Activated CD4-positive, CD25-positive, alpha-beta regulatory T cell treated with anti-CD3 and anti-CD28 coated beads, Interleukin-2, amount 50 U/mL, for 72 hours (primary cell): ENCODE measurements around the gene FREM3.
"Not testable (repeated sequence)": the region's sequence is repeated elsewhere in the genome, so short reads cannot be mapped to it uniquely, and the experiment has no call there.

Experiments
- DNase-seq: peaks from one replicate; pipeline ENCODE4 v3.0.0; 2021

Gene FREM3

DNA sequence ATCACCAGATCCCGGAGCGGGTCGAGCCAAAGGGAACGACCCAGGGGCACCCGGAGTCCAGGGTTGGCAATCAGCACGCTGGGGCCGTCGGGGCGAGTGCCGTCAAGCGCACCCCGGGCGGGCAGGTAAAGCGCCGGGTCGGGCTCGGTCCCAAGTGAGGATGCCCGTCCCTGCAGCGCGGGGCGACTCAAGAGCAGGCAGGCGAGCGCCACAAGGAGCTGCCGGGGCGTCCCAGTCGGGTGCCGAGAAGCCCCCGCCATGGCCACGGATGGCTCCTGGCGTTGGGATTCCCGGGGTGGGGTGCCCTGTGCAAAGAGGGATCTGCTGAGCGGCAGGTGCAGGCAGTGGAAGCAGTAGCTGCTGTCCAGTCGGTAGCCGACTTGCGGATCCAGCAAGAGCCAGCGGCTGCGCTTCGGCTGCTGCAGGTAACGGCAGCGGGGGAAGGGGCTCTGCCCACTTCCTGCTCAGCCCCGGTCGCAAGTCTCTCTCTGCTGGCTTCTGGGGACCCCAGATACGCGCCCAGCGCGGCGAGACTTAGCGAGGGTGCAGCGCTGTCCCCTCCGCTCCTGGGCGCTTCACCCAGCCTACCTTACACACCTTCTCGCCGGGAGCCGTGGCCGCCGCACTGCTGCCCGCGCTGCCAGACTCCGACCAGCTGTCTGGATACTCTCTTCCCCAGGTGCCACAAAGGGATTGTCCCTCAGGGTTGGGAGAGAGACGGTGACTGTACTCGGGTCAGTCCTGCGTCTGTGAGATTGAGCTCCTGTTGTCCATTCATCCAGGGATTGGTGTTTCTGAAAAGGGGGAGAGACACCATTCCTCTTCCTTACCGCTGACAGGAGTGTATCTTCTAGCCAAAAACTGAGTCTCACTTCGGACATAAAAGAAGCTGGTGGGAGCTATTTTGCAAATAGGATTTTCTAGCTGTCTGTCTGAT, at the start of gene FREM3:
TSS of gene FREM3 (minus strand) at position 260 of the 937 bp plus-strand sequence. CDS start at position 260, 0 bp downstream.
- peak; percentile 32 for DNase-seq

DNA sequence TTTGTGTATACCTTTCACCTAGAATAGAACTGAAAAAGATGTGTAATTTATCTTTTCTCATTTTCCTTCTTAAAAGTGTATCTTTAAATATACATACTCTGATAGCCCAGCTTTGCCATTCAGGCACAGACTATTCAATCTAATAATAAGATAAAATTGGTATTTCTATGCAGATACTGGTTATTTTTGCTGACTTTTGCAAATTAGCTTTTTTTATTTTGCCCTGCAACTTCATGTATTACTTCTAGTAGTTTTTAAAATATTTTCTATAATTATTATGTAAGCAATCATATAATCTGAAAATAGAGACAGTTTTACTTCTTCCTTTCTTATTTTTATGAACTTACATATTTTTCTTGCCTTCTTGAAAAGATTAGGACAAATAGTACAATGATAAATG, 45.4 kb upstream of the FREM3 start:
- DNase-seq: no peak

DNA sequence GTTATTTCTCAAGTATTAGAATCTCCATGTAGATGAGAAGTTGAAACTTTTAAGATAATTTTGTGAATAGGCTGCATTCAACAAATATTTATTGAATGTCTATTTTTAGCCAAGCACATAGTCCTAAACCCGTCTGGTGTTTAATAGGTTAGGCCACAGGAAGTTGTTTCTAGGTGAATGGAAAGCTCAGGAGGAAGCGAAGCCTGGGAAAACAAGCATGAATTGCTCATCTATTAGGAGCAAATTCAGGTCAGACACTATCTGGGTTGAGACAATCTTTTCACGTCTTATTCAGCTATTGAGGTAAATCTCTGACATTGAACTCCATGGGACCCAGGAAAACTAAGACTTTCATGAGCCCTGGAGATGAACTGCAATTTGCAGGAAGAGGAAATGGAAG, 43.1 kb upstream of the FREM3 start:
- no peak for DNase-seq

DNA sequence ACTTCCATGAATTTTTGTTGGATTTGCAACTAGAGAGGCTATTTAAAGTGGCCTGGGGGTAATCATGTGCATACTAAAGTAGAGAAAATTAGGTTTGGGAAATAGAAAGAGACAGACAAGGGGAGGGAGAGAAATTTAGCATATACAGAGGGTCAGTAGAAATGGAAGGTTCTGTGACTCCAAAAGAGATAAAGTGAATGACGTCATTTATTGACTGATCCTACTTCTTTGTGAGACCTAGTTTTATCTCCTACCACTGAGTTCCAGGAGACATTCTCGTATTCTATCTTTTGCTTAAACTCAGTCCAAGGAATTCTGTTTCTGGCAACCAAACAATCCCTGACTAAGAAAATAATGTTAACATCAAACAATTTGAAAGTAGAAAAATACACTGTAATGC, 42.4 kb upstream of the FREM3 start:
- no peak for DNase-seq

DNA sequence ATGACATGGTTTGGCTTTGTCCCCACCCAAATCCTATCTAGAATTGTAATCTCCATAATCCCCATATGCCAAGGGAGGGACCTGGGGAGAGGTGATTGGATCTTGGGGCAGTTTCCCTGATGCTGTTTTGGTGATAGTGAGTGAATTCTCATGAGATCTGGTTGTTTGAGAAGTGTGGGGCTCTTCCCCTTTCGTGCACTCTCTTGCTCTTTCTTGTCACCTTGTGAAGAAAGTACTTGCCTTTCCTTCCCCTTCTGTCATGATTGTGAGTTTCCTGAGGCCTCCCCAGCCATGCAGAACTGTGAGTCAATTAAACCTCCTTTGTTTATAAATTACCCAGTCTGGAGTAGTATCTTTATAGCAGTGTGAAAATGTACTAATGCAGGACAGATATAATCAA, 36.4 kb upstream of the FREM3 start:
- DNase-seq: no peak

DNA sequence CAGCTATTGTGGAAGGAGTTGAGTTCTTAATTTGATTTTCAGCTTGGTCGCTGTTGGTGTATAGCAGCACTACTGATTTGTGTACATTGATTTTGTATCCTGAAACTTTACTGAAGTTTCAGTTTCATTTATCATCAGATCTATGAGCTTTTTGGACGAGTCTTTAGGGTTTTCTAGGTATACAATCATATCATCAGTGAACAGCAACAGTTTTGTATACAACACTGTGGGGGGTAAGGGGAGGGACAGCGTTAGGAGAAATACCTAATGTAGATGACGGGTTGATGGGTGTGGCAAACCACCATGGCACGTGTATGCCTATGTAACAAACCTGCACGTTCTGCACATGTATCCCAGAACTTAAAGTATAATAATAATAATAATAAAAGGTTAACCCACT, 35.6 kb upstream of the FREM3 start:
- DNase-seq: not testable (repeated sequence)

DNA sequence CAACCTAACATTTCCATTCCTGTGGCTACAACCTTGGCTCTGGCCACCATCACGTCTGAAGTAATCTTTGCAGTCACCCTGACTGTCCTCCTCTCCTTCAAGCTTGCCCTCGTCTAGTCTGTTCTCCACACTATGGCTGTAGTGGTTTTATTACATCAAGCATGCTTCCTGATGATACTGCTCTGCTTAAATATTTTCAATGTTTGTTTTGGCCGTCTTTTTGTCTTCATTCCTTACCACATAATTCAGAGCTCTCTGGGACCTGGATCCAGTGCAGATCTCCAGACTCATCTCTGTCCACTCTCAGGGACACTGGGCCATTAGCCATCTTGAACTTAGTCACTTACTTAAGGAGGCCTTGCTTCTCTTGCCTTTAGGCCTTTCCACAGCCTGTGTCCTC, 27.7 kb upstream of the FREM3 start:
- DNase-seq: no peak

DNA sequence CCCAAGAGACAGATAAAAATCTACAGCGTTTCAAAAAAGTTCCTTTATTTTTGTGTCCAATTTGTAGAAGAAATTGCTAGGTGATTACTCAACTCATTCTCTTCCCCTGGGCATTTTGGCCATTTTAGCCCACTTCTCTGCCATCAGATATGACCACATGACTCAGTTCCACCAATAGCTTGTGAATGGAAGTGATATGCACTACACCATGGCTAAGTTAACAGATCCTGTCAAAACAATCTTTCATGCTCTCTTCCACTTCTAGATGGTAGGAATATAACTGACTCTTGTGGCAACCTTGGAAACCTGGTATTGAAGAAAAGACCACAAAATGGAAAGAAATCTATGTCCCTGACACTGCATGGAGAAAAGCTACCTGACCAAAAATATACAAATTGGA, 26.2 kb upstream of the FREM3 start:
- no peak for DNase-seq

DNA sequence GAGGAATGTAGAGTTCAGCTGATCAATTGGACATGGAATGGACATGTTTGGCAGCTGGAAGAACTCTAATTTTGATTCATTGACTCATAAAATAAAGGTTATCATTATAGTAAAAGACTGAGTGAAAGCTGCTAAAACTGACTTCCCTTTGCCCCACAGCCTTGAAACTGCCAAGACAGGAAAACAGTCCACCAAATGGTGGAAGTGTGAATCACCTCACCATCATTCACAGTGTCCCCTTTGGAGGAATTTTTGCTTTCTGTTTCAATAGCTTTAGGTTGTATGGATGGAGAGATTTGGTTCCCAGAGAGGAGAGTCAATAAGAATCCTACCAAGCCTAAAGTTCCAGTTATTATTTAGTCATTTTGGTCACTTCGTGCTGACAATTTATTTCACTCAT, 20.8 kb upstream of the FREM3 start:
- no peak for DNase-seq

DNA sequence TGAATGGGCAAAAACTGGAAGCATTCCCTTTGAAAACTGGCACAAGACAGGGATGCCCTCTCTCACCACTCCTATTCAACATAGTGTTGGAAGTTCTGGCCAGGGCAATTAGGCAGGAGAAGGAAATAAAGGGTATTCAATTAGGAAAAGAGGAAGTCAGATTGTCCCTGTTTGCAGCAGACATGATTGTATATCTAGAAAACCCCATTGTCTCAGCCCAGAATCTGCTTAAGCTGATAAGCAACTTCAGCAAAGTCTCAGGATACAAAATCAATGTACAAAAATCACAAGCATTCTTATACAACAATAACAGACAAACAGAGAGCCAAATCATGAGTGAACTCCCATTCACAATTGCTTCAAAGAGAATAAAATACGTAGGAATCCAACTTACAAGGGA, 18.3 kb upstream of the FREM3 start:
- not testable (repeated sequence) for DNase-seq

DNA sequence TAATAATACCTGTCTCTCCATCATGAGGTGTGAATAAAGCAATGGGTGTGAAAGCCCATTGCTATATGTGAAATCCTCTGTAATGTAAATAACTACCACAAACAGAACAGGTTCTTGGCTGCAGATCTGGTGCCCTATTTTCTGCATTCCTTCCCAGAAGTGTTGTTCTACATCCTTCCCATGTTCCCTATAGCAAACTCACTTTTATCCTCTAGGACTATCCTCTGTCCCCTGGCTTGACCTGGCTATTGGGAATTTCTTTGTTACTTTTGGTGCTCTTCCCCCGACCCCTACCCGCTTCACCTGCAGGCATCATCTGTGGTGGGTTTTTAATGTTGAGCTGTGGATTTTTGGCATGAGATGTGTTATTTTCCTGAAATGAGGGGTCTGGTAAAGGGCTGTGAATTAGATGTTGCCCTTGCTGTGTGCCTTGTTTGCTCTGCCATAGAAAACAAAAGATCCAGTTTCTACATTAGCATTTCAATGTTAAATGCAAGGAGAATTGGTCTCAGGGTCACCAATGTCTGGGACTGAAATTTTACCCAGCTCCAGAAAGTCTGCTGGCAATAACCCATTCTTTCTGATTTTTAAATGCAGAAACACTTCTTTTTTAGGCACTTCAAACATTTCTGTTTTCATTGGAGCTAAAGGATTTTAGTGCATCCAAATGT, 13.6 kb upstream of the FREM3 start:
- DNase-seq: no peak

DNA sequence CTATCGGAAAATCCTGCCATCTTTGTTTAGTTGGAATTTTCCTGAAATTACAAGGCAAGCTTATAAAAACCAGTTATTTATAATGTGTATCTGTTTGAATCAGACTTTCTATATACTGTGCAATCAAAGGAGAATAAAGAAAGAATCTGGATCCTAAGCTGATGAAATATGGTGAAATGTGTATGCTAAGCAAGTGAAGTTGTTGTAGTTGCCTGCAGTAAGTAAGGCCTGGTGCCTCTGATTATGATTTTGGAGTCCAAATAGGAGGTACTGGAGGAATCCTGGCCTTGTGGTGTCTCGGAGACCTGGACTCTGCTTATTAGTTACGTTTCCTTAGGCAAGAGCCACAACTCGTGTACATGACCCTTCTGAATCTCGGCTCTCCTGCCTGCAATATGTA, 13.1 kb upstream of the FREM3 start:
- no peak for DNase-seq

DNA sequence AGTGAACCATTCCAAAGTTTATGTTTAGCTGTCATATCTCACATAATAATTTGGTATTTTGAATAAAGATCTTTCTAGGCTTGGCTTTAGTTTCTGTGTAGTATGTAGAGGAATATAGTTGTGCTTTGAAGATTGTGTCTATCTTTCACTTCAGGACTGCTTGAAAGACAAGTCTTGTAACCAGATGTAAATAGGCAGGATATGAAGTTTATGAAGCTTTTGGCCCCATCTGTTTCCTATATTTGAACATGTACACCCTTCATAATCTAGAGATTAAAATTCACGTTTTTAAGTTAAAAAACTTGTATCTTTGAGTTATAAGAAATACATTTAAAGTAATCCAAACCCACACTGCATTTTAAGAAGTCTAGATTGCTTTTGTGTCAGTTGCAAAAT, 11.7 kb upstream of the FREM3 start:
- DNase-seq: no peak

DNA sequence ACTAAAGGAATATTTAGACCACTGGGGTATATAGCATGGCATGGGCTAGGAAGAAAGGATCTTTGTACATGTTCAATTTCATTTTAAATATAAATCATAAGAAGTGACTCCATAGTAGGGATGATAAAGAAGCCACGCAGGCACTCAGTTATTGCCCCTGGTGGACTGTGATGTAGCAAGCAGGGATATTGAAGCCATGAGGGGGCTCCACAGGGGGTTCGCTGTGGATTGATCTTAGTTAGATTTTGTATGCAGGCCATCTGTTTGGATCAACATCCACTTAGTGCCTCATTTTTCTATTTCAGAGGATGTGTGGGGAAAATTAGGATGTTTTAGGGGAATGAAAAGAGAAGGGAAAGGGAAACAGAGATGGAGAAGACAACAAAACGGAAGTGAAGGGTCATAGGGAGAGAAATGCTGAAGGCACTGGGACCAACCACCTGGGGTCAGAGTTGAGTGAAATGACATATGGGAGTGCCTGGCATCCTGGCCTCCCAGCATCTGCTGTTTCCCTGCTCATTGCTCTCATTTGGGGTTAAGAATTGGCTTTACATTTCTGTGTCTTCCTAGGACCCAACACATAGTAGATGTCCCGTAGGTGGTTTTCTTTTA, 11.2 kb upstream of the FREM3 start:
- no peak for DNase-seq

DNA sequence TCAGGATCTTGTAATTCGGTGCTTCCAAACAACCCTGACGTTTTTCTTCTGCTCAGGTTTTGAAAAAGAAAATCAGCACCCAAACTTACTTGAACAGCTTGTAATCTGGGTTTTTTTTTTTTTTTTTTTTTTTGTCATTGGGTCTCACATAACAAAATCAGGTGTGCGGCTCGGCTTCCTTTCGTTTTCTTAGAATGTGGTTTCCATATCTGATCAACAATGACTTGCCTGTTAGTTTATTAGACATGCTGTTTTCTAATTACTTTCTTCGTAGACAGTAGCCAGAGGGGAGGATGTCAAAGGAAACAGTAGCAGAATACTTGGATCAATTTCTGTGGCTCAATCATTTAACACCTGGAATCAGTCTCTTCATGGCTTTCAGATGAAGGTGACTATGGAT, 890 bp upstream of the FREM3 start:
- DNase-seq: no peak

DNA sequence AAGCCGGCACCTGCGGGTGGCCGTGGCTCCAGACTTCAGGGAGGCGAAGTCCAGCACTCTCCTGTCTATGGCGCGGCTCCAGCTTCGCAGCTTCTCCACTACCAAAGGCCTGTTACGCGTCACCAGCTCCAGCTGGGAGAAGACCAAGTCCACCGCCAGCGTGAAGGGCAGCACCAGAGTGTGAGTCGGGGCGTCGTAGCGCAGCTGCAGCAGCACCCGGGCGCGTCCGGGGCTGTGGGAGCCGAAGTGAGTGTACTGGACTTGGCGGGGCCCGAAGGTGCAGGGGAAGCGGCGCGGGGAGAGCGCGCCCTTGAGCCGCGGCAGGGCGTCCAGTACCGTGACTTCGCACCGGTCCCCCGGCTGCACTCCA, 444 bp downstream of the FREM3 start:
- DNase-seq: no peak

DNA sequence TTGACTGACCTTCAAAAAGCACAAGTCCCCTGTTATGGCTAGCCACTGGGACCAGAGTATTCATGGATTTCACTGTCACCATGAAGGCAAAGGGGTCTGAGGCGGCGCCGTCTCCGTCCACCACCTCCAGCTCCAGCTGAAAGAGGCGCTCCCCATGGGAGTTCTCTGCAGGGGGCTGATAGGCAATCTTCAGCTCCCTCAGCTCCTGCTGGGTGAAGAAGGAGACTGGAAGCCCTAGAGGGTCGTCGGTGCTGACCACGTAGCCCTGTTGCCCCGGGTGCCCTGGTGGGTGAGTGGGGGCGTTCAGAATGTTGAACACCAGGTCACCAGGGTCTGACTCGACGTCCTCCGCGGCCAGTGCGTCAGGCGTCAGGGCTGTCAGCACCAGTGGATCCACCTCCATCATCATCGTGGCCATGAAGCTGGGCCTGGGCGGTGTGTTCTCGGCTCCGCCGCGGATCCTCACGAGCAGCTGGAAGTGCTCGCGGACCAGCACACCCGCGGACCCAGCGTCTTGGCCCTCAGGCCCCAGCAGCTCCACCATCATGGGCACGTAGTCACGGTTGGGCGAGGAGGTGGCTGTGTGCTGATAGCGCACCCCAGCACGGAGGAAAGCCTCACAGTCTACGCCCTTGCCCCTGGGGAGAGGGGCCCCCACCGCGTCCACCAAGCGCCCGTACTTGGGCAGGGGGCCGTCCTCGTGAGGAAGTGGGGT, 987 bp downstream of the FREM3 start:
- DNase-seq: no peak

DNA sequence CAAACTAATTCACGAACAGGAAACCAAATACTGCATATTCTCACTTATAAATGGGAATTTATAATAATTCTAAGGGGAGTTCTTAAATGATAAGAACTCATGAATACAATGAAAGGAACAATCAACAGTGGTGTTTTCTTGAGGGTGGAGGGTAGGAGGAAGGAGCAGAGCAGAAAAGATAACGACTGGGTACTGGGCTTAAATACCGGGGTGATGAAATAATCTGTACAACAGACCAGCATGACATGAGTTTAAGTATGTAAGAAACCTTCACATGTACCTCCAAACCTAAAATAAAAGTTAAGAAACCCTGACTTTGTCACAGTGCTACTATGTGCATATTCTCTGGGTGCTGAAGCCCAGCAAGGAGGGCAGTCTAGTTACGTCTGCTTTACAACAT, 6.6 kb downstream of the FREM3 start:
- DNase-seq: no peak

DNA sequence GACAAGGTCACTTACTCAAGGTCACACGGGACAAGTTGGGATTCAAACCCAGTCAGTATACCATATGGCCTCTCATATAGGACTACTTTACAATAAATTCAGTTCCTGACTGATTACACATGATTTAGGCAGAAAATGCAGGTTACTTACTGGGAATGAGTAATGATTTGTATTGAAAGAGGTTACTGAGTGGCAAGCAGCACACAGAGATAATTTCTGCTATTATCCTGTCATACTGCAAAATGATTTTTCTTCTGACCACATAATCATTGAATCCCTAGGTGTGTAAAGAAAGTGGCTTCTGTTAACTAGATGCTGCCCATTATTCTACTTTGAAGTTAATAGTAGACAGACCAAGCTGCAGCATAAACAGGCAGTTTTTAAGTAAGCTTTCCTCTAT, 8.2 kb downstream of the FREM3 start:
- DNase-seq: no peak

DNA sequence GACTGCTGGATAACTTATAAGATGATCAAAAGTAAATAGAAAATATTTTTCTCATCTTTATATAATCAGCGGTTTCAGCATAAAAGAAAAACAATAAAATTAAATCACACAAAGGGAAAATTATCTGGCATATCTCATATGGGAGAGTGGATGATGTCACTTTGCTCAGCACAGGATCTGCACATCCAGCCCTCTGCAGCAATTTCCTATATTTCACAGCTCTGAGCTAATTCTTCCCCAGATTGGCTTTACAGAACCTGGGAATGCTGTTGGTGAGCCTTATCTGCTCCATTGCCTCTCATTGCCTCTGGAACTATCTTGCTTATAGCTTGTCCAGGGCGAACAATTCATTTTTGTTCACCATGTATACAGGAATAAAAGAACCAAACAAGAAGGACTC, 21.0 kb downstream of the FREM3 start:
- DNase-seq: no peak

DNA sequence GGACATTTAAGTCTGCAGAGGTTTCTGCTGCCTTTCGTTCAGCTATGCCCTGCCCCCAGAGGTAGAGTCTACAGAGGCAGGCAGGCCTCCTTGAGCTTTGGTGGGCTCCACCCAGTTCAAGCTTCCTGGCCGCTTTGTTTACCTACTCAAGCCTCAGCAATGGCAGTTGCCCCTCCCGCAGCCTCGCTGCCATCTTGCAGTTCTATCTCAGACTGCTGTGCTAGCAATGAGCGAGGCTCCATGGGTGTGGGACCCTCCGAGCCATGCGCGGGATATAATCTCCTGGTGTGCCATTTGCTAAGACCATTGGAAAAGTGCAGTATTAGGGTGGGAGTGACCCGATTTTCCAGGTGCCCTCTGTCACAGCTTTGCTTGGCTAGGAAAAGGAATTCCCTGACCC, 26.8 kb downstream of the FREM3 start:
- not testable (repeated sequence) for DNase-seq

DNA sequence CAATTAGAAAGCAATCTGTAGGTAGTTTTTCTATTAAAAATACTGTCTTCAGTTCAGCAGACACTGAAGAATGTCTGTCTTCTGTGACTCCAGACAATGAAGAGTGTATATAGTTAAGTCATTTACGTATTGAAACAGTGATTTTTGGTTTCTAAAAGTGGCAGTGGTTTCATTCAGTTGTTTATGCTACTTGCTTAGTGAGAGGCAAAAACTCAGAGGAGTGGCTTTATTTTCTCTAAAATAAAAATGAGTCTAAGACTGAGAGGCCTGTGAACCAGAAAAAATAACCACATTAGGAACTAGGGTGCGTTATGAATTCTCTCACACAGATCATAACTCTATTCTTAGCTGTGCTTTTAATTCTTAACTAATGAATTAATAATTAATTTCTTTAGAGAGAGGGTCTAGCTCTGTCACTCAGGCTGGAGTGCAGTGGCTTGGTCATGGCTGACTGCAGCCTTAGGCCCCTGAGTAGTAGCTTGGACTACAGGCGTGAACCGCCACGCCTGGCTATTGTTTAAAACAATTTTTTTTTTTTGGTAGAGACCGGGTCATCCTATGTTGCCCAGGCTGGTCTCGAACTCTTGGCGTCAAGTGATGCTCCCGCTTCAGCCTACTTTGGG, 31.4 kb downstream of the FREM3 start:
- DNase-seq: no peak

DNA sequence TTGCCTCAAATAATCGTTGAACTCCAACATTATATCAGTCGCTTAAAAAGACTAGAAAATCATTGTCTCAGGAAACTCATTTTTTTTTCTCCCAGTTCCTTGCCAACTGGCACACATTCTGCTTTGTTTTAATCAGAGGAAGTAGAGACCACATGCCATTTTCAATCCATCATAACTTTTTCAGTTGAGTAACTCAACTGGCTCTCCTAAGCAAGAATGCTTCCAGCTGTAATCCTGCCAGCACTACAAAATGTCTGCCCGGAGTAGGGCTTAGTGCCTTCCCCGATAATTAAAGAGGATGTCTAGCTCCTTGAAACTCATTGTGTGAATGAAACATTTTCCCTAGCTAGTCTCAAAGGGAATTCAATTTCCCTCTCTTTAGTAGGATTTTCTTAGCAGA, 33.0 kb downstream of the FREM3 start:
- no peak for DNase-seq
